K562 (cell line): Measurements from ENCODE around the gene CPA3. TPM values are rescaled to one million over a fixed set of nuclear protein-coding genes. Genes with fewer than 3 reads are reported as not detected.

Experiments used
- EHMT2 ChIP-seq: fragments of 450-650 bp; IDR thresholded peaks from 2 replicates; pipeline ENCODE4 v1.6.1; 2018; ENCODE audit warnings: antibody characterized with exemption
- FOXA3 ChIP-seq, 2 experiments: fragments of 450-650 bp in 1 of 2; sonication (generic) in 1 of 2; formaldehyde crosslinking; IDR thresholded peaks in 1 of 2; conservative IDR thresholded peaks in 1 of 2; 2 replicates each; pipeline versions ENCODE4 v1.4.0 to v1.8.0; 2020 to 2022; ENCODE audit warnings: mild to moderate bottlenecking in 2 of 2, missing genetic modification reagents in 1 of 2
- MECOM ChIP-seq: fragments of 250-450 bp; sonication (Bioruptor Pico); IDR thresholded peaks from 2 replicates; pipeline ENCODE4 v1.8.0; 2022; ENCODE audit warnings: inconsistent platforms
- ZC3H4 ChIP-seq: sonication (generic); formaldehyde crosslinking; IDR thresholded peaks from 2 replicates; pipeline ENCODE4 v1.9.0; 2021; ENCODE audit warnings: missing genetic modification reagents, borderline replicate concordance
- ZNF395 ChIP-seq: fragments of 200-800 bp; sonication (Bioruptor generic); IDR thresholded peaks from 2 replicates; pipeline ENCODE4 v1.6.1; 2017; ENCODE audit warnings: missing genetic modification characterization, missing compliant biosample characterization
- ZNF77 ChIP-seq: fragments of 250-450 bp; sonication (Bioruptor Pico); IDR thresholded peaks from 2 replicates; pipeline ENCODE4 v1.5.0; 2020
- polyA plus RNA-seq, 8 experiments: library from polyadenylated mRNA; depleted of rRNA in 4 of 8; stranded (reverse) in 5 of 8; unstranded in 3 of 8; fragments of >200 nt; fragmentation: Nextera tagmentation in 2 of 8; fragmentation: Illumina TruSeq in 1 of 8; extraction: Ambion mirVana in 2 of 8; extraction: Trizol in 1 of 8; gene quantifications; 2 replicates each; pipeline versions ENCODE4 v1.2.1 to v1.2.3, GENCODE V29; 2011 to 2014; ENCODE audit warnings: inconsistent platforms in 1 of 8, missing spikeins in 1 of 8
- total RNA-seq, 7 experiments: library from RNA; depleted of rRNA in 6 of 7; stranded (reverse); fragments of >200 nt in 6 of 7; fragmentation: Illumina TruSeq in 2 of 7; extraction: Trizol in 2 of 7; gene quantifications; 2 replicates each; pipeline versions ENCODE4 v1.2.1 to v1.2.3, GENCODE V29; 2011 to 2021; ENCODE audit warnings: low replicate concordance in 1 of 7
- TF ChIP-seq, protein P1 (sequence below): IDR thresholded peaks from 3 replicates; pipeline ENCODE4 v1.6.1; 2011; ENCODE audit warnings: borderline replicate concordance, mild to moderate bottlenecking, moderate library complexity; ENCODE audit not compliant: insufficient read length; ENCODE audit errors: extremely low read depth
- TF ChIP-seq, protein P2 (sequence below): fragments of 250-450 bp; sonication (Bioruptor Pico); IDR thresholded peaks from 2 replicates; pipeline ENCODE4 v1.8.0; 2021; ENCODE audit warnings: borderline replicate concordance, mild to moderate bottlenecking, moderate library complexity; ENCODE audit not compliant: poor library complexity, severe bottlenecking

Gene CPA3
- total and polyA plus RNA-seq, 9 of the 15 experiments (the other 6 are each of a cell fraction or from before 2014, with no cell fraction given): not detected

DNA sequence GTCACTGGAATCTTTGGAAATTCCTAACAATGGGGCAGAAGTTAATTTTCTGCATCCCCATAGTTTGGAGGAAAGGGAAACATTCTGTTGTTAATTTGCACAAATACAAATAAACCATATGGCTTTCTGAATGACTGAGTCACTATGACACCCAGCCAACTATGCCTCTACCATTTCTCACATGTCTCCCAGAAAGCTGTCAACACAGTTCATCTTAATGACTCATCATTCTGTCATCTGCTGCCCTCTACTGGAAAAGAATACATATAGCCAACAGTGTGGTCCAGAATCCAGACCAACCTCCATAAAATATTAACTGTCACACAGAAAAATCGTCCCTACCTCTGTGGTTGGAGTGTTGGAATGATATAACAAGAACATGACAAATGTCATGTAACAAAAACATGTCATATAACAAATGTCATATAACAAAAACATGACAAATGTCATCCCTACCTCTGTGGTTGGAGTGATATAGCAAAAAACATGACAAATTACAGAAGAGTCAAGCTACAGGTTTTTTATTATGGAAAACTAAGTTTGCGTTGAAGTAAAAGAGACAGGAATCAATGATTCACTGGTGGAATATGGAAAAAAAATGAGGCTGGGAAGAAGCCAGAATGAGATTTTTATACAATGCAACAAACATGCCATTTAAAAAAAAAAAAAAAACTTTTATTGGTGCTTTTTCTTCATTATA is 78.6 kb downstream of the CPA3 start (continued):
- TF ChIP-seq, protein P1, sequence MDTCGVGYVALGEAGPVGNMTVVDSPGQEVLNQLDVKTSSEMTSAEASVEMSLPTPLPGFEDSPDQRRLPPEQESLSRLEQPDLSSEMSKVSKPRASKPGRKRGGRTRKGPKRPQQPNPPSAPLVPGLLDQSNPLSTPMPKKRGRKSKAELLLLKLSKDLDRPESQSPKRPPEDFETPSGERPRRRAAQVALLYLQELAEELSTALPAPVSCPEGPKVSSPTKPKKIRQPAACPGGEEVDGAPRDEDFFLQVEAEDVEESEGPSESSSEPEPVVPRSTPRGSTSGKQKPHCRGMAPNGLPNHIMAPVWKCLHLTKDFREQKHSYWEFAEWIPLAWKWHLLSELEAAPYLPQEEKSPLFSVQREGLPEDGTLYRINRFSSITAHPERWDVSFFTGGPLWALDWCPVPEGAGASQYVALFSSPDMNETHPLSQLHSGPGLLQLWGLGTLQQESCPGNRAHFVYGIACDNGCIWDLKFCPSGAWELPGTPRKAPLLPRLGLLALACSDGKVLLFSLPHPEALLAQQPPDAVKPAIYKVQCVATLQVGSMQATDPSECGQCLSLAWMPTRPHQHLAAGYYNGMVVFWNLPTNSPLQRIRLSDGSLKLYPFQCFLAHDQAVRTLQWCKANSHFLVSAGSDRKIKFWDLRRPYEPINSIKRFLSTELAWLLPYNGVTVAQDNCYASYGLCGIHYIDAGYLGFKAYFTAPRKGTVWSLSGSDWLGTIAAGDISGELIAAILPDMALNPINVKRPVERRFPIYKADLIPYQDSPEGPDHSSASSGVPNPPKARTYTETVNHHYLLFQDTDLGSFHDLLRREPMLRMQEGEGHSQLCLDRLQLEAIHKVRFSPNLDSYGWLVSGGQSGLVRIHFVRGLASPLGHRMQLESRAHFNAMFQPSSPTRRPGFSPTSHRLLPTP: no peak
- TF ChIP-seq FOXA3 (CRISPR knock-in tag; conservative IDR thresholded peaks at IDR 0.05 in 1 of 2, IDR thresholded peaks at IDR 0.05 in 1 of 2) (no peak), ZNF77 (no peak), MECOM (CRISPR knock-in tag) (peak; percentile 88), EHMT2 (peak; percentile 88), ZNF395 (no peak), ZC3H4 (CRISPR knock-in tag) (no peak)
- TF ChIP-seq, protein P2, sequence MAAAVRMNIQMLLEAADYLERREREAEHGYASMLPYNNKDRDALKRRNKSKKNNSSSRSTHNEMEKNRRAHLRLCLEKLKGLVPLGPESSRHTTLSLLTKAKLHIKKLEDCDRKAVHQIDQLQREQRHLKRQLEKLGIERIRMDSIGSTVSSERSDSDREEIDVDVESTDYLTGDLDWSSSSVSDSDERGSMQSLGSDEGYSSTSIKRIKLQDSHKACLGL (CRISPR knock-in tag): no peak
